ENCODE measurements around the gene FOXN3.

DNA sequence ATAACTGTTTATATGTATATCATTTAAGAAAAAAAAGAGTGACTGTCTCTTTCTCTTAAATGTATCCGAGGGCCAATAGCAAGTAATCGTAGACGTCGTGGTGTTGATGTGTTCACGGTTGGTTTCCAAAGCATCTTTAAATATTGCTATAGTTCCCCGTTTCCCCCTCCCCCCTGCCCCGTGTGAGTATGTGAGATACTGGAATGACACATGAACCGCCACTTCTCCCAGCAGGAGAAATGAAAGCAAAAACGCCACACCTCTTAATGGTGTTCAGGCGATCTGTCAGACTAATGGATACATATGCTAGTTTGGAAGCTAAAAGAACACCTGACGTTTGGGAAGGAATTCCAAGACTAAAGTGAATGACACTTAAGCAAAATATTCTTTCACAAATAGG, 258.3 kb downstream of the FOXN3 start:
- TF ChIP-seq, protein P1, sequence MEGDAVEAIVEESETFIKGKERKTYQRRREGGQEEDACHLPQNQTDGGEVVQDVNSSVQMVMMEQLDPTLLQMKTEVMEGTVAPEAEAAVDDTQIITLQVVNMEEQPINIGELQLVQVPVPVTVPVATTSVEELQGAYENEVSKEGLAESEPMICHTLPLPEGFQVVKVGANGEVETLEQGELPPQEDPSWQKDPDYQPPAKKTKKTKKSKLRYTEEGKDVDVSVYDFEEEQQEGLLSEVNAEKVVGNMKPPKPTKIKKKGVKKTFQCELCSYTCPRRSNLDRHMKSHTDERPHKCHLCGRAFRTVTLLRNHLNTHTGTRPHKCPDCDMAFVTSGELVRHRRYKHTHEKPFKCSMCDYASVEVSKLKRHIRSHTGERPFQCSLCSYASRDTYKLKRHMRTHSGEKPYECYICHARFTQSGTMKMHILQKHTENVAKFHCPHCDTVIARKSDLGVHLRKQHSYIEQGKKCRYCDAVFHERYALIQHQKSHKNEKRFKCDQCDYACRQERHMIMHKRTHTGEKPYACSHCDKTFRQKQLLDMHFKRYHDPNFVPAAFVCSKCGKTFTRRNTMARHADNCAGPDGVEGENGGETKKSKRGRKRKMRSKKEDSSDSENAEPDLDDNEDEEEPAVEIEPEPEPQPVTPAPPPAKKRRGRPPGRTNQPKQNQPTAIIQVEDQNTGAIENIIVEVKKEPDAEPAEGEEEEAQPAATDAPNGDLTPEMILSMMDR (IDR thresholded peaks at IDR 0.05; ENCODE audit: low read depth, low read length), result no peak
- TF ChIP-seq MYC (IDR thresholded peaks at IDR 0.05; ENCODE audit: low read depth, low read length) (no peak), POLR2A (IDR thresholded peaks at IDR 0.05; ENCODE audit: extremely low read depth, insufficient read length) (no peak)
